ENCODE results near the gene ZNF580. TPM values are rescaled to one million over a fixed set of nuclear protein-coding genes. Genes with fewer than 3 reads are reported as not detected.

Gene ZNF580, protein sequence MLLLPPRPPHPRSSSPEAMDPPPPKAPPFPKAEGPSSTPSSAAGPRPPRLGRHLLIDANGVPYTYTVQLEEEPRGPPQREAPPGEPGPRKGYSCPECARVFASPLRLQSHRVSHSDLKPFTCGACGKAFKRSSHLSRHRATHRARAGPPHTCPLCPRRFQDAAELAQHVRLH
- total RNA-seq: 5.8 and 10.4 TPM in 2 replicates

DNA sequence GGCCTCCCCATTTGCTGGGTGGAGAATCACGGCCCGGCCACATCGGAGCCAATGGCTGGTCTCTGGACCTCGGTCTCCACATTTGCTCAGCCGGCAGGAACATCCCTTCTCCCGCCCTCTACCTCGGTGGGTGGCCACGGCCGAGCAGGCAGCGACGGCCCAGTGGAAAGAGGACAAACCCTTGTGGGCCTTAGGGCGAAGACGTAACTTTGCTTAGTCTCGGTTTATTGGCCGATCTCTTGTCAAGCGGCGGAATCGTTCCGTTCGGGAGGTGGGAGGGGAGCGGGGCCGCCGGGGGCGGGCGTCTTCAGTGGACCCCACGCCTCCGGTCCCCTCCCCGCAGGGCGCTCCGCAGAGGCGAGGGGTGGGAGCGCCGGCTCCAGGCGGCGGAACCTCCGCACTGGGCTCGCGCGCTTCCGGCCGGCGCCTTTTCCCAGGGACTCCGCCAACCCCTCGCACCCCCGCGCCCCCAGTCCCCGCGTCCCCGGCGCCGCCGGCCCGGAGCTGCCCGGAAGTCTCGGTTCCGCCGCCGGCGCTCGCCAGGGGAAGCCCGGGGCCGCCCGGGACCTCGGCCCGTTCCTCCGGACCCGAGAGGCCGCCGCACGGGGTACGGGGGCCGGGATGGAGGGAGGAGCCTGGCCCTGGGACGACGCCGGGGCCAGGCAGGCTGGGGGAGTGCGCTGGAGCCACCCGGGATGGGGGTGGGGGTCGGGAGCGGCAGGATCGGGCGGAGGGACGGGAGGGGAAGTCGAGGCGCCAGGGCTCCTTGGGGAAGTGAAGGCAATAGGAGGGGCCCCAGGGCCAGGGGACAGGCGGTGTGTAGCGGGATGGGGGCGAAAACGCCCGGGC is at the start of gene ZNF580:
ZNF580 (plus strand) TSS at position 426 of the 849 bp plus-strand sequence. CDS start 1,507 bp downstream, outside the sequence.

DNA sequence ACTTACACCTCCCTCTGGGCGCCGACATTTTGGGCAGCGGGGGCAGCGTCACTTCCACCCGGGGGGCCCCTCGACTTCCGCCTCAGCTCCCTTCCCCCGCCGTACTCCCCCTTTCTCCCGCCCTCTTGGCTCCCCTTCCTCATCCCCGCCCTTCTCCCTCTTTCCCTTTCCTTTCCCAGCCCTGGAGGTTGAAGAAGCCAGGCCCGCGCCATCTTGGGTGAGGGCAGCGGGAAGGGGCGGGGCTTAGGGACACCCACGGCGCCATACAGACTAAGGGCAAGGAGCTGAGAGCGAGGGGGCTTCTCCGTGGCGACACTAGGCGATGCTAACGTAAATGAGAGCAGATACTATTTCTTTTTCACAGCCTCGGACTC is 41.3 kb upstream of the ZNF580 start, which contains the start of gene FIZ1:
FIZ1 (minus strand) TSS at position 50 of the 374 bp plus-strand sequence. CDS start 1,652 bp downstream, outside the sequence.

DNA sequence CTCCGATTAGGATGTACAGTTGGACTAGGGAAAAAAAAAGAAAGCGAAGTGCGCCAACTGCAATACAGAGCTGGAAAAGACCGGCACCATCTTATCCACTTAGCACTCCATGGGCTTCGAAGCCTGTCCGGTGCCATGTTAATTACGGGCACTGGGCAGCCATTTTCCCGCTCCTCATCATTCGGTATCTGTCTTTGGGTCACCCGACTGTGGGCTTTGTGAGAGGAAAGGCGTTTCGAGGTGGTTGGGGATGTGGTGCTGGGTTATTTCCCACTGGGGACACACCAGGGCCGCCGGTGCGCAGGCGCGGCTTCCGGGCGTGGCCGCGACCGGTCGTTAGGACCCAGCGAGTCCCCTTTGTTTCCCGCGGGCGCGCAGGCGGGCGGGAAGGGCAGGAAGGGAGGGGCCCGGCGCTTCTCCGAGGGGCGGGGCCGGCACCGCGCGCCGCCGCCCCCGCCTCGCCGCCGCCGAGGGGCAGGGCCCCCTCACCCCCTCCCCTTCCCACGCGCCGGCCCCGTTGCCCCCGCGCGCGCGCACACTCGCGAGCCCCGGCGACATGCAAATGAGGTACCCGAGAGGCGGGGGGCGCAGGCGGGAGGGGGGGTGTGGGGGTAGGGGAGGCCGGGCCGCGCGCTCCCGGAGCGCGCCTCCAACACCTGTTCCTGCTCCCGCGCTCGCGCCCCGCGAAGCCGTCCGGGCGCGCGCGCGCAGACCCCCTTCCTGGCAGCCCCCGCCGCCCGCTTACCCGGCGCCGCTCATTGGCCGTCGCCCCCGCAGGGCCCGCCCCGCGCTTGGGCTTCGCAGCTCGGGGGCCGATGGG is 40.8 kb upstream of the ZNF580 start, which contains the start of gene ZNF524:
ZNF524 (plus strand) TSS at position 447 of the 820 bp plus-strand sequence. CDS start 1,825 bp downstream, outside the sequence.

DNA sequence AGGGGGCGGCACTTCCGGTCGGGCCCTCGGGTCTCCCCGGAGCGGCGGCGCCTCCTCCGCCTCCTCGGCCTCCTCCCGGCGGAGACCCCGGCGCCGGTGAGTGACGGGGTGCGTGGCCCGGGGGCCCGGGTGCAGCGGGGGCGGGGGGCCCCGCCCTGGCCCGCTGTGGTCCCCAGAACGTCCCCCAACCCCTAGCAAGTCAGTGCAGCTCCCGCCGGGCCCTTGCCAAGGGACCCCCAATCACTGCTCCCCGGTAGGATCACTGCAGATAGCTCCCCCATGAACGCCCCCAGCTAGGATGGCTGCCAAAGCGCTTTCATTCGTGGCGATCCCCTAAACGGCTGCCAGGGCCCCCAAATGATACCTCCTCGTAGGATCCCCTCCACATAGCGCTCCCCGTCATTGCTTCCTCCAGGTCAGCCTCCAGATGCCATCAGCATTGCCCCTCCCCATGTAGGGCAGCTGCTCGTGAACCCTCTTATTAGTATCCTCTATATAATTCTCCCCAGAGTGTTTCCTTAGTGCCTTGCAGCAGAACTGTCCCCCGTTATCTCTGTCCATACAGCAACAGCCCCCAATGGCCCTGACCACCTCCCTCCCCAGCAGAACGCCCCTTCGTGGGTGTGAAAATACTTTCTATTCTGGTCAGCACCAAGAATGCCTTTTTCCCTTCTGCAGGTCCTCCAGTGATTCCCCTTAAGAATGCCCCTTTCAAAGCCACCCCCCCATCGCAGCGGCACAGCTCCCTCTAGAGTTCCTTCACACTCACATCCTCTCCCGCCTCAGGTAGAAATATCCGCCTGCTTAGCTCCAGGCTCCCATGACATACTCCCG is 34.9 kb upstream of the ZNF580 start, which contains the start of gene ZNF865:
ZNF865 (plus strand) TSS at position 11 of the 834 bp plus-strand sequence. CDS start 7,972 bp downstream, outside the sequence.

DNA sequence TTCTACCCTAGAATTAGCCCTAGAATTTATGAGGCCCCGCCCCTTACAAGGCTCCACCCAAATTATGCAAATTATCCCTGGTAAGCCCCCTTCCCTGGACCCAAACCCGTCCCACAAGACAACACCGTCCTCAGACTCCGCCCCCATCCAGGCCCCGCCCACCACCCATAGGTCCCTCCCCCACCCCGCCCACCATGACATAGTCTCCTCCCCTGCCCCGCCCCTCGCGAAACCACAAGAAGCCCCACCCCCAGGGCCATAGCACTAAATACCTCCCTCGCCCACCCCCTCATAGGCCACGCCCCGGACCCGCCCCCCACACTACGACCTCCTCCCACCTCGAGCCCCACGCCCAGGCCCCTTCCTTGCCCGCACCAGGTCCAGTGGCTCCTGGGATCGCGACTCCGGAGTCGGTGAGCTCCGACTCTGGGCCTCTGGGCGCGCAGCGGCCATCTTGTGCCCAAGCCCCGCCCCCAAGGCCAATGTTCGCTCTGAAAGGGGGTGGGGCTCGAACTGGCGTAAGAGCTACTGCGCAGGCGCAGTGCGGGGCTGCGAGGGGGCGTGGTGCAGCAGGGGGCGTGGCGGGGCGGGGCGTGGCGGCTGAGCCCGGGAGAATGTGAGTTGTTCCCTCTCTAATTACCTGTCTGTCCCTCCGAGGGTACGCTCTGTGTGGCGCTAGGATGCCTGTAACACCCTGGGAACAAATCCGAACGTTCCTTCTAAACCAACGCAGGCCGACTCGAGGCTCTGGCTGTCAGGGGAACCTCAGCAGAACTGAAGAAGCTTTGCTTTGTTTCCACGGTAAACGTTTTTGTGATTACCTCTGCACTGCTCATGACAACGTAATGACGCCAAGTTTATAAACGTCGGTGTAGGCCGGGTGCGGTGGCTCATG is 16.4 kb upstream of the ZNF580 start, which contains the start of gene ZNF784:
ZNF784 (minus strand) TSS at position 458 of the 895 bp plus-strand sequence; CDS start at position 453, 5 bp downstream.

DNA sequence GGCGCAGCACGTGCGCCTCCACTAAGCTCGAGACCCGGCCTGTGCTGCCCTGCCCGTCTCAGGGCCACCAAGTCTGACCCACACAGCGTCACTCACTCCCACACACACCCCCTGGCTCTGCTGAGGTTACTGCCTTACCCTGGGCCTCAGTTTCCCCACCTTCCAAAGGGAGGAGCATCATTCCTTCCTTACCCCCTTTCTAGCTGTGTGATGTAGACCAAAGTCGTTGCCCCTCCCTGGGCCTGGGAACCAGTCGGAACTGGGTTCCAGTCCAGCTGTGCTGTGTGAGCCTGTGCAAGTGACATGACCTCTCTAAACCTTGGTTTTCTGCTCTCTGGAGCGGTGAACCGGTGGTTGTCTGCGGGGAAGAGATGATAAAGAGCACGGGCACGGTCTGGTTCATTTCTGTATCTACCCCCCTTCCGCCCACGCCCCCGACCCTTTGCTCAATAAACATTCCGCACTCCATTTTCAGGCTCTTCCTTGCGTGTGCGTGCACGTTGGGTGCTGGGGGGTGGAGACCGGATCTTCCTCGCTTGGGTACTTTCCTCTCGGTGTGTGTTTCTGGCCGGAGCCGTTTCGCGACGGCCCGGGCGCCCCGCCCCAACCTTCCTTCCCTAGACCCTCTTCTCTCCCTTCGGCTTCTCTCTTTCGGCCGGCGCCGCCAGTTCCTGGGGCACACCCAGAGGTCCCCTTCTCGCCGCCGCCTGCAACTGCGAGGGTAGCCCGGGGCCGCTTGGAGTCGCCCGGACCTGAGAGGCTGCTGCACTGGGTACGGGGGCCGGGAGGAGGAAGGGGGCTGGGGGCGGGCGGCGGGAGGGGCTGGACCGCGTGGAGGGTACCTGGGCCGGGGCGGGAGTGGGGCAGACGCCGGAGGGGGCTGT is 2.4 kb downstream of the ZNF580 start, which contains the start of gene ZNF581:
ZNF581 (plus strand) TSS at position 647 of the 884 bp plus-strand sequence. CDS start 923 bp downstream, outside the sequence.

DNA sequence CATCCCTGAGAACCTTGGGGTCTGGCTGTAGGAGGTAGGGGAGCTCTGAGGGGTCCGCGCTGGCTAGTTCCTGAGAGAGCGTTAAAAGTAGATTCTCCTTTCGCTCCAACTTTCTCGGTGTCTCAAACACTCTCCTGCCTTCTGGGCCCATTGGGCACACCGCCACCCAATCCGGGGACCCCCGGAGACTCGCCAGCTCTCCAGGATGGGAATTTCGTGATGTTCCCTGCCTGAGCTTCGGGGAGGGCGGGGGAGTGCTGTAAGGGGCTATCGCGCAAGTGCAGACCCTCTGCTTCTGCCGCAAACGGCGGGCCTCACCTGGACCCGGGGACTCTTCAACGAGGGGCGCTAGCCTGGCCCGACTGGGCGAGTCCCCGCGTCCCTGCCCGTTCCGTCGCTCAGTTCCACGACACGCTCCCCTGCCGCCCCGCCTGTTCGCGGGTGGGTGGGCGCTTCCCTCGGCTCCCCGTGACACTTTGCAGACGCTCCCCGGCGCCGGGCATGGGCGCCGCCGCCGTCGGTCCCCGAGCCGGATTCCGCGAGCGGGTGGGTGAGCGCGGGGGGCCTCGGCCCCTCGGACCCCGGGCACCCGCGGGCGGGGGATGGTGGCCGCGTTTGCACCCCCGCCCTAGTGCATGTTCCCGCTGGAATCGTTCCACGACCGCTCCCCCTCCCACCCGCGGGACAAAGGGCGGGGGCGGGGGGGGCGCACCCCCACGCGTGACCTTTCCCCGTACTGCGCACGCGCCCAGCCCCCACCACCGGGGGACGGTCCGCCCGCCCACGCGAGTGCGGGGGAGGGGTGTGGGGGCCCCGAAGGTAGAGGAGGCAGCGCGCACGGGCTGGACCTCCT is 7.2 kb downstream of the ZNF580 start, which contains the start of gene CCDC106:
CCDC106 (plus strand) TSS at position 481 of the 853 bp plus-strand sequence. CDS start 835 bp downstream, outside the sequence.

DNA sequence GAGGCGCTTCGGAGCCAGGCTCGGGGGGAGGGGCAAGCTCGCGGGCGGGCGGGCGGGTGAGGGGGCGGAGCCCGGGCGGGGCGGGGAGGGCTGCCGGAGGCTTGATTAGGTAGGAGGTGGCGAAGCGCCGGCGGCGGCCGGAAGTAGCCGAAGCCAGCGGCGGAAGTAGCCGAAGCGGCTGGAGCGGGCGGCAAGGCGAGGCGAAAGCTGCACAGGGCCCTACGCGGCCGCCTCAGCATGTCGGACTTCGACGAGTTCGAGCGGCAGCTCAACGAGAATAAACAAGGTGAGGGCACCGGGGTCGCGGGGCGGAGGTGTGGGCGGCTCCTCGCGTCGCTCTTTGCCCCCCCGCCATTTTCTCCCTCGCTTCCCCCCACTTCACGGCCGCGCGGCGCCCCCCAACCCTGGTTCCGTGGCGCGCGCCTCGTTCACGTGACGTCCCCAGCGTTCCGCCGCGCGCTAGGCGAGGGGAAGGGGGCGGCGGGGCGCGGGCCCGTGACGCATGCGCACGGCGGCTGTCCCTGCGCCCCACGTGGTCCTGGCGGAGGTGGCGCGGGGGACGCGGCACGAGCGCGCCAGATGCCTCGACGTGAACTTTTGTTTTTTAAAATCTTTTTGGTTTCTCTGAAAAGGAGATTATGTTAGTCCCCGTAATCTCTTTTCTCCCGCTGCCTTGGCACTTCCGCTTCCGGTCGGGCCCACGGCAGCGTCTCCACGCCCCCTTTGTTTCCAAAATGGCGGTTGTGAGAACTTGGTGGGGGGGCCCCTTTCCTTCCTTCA is 14.3 kb downstream of the ZNF580 start, which contains the start of gene U2AF2:
U2AF2 (plus strand) TSS at position 168 of the 780 bp plus-strand sequence; CDS start at position 238, 70 bp downstream.

DNA sequence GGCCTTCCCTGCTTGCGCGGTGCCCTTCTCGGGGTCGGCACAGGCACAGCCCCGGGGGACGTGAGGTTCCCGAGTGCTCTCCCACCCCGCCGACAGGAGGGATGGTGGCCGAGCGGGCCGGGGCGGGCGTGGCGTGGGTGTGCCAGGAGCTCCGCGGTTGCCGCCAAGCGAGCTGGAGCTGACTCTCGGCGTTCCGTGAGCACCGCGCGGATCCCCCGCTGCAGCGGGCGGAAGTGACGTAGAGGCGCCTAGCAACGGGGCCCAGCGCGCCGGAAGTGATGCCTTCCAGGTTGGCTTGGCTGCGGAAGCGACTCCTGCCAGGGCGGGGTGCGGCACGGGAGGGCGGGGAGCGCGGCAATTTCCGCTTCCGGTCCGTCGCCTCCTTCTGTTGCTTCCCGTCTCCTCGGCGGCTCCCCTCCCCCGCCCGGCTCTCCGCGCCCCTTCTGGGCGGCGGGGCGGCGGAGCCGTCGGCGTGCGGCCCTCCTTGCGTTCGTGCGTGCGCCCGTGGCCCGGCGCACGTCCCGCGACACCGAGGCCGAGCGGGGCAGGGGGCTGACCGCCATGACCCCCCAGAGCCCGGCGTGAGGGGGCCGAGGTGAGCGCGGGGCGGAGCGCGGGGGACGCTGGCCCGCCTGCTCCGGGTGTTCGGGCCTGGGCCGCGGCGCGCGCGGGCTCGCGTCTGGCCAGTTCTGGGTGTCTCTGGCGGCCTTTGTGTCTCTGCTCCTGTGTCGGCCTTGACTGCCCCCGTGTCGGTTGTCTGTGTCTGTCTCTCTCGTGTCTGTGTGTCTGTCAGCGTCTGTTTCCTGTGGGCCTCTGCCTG is 34.2 kb downstream of the ZNF580 start, which contains the start of gene EPN1:
EPN1 (plus strand) TSS at position 386 of the 820 bp plus-strand sequence. CDS start 3,402 bp downstream, outside the sequence.

Other genes with a start within 250 kb of the ZNF580 start
- 121 and 166 TPM in 2 replicates for gene UBE2S, start 233.2 kb upstream of the ZNF580 start, total RNA-seq
- not detected in 2 replicates for gene SHISA7, start 197.7 kb upstream of the ZNF580 start, total RNA-seq
- 120 and 181 TPM in 2 replicates for gene ISOC2, start 179.4 kb upstream of the ZNF580 start, total RNA-seq
- gene C19orf85, start 176.3 kb upstream of the ZNF580 start, total RNA-seq: 0.29 TPM in 1 of 2 replicates, not detected in the other
- 2.5 and 2.6 TPM in 2 replicates for gene ZNF628, start 164.4 kb upstream of the ZNF580 start, total RNA-seq
- 37.4 and 39.8 TPM in 2 replicates for gene NAT14, start 155.8 kb upstream of the ZNF580 start, total RNA-seq
- gene SSC5D, start 152.6 kb upstream of the ZNF580 start, total RNA-seq: 2.3 and 6.7 TPM in 2 replicates
- gene SBK2, start 103.9 kb upstream of the ZNF580 start, total RNA-seq: not detected in 2 replicates
- gene SBK3, start 95.5 kb upstream of the ZNF580 start, total RNA-seq: 0.58 TPM in 1 of 2 replicates, not detected in the other
- 6.1 and 6.6 TPM in 2 replicates for gene ZNF579, start 60.2 kb upstream of the ZNF580 start, total RNA-seq
- gene FIZ1, start 41.5 kb upstream of the ZNF580 start, total RNA-seq: 1.9 and 3.2 TPM in 2 replicates
- gene ZNF524, start 40.7 kb upstream of the ZNF580 start, total RNA-seq: 10.5 and 35.7 TPM in 2 replicates
- gene ZNF865, start 35.4 kb upstream of the ZNF580 start, total RNA-seq: 2.6 and 3.5 TPM in 2 replicates
- gene ZNF784, start 16.4 kb upstream of the ZNF580 start, total RNA-seq: 3.7 and 6.6 TPM in 2 replicates
- gene ZNF581, start 2.6 kb downstream of the ZNF580 start, total RNA-seq: 19.9 and 23.0 TPM in 2 replicates
- 8.3 and 11.5 TPM in 2 replicates for gene CCDC106, start 7.2 kb downstream of the ZNF580 start, total RNA-seq
- gene U2AF2, start 14.0 kb downstream of the ZNF580 start, total RNA-seq: 201 and 229 TPM in 2 replicates
- 104 and 157 TPM in 2 replicates for gene EPN1, start 34.2 kb downstream of the ZNF580 start, total RNA-seq
- gene NLRP9, start 97.4 kb downstream of the ZNF580 start, total RNA-seq: not detected in 2 replicates
- not detected in 2 replicates for gene RFPL4A, start 118.1 kb downstream of the ZNF580 start, total RNA-seq
- gene RFPL4AL1, start 128.1 kb downstream of the ZNF580 start, total RNA-seq: not detected in 2 replicates
- not detected in 2 replicates for gene NLRP11, start 191.0 kb downstream of the ZNF580 start, total RNA-seq
- not detected in 2 replicates for gene NLRP4, start 195.5 kb downstream of the ZNF580 start, total RNA-seq